ENCODE results near the gene BCL6. TPM values are rescaled to one million over a fixed set of nuclear protein-coding genes. Genes with fewer than 3 reads are reported as not detected.

The BCL6 gene
- total and polyA plus RNA-seq, 10 of the 15 experiments (the other 5 are each of a cell fraction or from before 2014, with no cell fraction given) = 0.04 to 0.85 (median 0.15) TPM

DNA sequence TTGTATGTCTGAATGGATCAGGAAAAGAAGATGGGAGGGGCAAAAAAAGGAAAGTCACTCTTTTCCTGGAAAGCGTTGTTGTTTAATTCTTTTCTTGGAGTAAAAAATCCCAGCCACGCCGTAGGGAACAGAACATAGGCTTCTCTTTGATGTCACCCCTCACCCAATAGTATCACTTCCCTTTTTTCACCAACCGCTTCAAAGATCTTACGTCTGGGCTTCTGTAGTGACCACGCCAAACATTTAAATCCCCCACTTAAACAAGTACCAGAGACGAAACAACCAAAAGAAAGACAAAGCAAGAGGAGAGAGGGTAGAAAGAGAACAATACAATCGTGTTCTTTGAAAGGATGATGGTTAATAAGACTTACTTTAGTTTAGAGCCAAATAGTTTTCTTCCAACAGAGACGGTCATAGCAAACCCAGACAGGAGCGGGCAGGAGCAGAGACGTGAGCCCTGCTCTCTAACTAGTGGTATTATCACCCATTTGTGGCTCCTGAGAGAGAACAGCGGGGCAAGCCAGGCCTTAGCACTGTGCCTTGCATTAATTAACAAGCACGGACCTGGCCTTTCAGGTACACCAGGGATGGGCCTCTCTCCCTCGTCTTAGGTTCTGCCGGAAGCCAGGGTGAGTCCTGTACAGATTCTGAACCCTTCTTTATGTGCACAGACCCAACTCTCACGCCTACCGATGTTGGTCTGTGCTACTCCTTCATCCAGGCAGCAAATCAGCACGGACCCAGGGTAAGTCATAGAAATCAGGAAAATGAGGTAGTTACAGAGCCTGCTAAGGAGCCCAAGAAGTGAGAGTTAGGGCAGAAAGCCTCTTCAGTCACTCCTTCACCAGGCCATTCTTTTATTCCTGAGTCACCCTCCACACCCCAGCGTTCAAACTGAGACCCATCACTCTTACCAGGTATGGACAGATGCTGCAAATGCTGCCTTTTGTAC lies 28.2 kb upstream of the BCL6 start (continued):
- no peak for TF ChIP-seq NFXL1 (IDR thresholded peaks at IDR 0.05; ENCODE audit: borderline replicate concordance)
- no peak for TF ChIP-seq POLR2A (IDR thresholded peaks at IDR 0.05; ENCODE audit: low read depth, low read length)
- TF ChIP-seq, protein P1, sequence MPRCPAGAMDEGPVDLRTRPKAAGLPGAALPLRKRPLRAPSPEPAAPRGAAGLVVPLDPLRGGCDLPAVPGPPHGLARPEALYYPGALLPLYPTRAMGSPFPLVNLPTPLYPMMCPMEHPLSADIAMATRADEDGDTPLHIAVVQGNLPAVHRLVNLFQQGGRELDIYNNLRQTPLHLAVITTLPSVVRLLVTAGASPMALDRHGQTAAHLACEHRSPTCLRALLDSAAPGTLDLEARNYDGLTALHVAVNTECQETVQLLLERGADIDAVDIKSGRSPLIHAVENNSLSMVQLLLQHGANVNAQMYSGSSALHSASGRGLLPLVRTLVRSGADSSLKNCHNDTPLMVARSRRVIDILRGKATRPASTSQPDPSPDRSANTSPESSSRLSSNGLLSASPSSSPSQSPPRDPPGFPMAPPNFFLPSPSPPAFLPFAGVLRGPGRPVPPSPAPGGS (IDR thresholded peaks at IDR 0.05; ENCODE audit: borderline replicate concordance, insufficient read depth, low read depth, low read length, poor library complexity, severe bottlenecking) = peak; percentile 23
- TF ChIP-seq PML (IDR thresholded peaks at IDR 0.05; ENCODE audit: low read length) = no peak
- peak; percentile 75 for TF ChIP-seq TCF12 (IDR thresholded peaks at IDR 0.05; ENCODE audit: low read depth, low read length)
- TF ChIP-seq, protein P2, sequence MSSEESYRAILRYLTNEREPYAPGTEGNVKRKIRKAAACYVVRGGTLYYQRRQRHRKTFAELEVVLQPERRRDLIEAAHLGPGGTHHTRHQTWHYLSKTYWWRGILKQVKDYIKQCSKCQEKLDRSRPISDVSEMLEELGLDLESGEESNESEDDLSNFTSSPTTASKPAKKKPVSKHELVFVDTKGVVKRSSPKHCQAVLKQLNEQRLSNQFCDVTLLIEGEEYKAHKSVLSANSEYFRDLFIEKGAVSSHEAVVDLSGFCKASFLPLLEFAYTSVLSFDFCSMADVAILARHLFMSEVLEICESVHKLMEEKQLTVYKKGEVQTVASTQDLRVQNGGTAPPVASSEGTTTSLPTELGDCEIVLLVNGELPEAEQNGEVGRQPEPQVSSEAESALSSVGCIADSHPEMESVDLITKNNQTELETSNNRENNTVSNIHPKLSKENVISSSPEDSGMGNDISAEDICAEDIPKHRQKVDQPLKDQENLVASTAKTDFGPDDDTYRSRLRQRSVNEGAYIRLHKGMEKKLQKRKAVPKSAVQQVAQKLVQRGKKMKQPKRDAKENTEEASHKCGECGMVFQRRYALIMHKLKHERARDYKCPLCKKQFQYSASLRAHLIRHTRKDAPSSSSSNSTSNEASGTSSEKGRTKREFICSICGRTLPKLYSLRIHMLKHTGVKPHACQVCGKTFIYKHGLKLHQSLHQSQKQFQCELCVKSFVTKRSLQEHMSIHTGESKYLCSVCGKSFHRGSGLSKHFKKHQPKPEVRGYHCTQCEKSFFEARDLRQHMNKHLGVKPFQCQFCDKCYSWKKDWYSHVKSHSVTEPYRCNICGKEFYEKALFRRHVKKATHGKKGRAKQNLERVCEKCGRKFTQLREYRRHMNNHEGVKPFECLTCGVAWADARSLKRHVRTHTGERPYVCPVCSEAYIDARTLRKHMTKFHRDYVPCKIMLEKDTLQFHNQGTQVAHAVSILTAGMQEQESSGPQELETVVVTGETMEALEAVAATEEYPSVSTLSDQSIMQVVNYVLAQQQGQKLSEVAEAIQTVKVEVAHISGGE (CRISPR knock-in tag; IDR thresholded peaks at IDR 0.05) = no peak
- peak; percentile 86 for TF ChIP-seq PAX5 (IDR thresholded peaks at IDR 0.05; ENCODE audit: borderline replicate concordance, low read depth, low read length)
- TF ChIP-seq, protein P3, sequence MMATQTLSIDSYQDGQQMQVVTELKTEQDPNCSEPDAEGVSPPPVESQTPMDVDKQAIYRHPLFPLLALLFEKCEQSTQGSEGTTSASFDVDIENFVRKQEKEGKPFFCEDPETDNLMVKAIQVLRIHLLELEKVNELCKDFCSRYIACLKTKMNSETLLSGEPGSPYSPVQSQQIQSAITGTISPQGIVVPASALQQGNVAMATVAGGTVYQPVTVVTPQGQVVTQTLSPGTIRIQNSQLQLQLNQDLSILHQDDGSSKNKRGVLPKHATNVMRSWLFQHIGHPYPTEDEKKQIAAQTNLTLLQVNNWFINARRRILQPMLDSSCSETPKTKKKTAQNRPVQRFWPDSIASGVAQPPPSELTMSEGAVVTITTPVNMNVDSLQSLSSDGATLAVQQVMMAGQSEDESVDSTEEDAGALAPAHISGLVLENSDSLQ (IDR thresholded peaks at IDR 0.05) = no peak
- no peak for TF ChIP-seq PAX8 (IDR thresholded peaks at IDR 0.05)
- no peak for TF ChIP-seq FOXK2 (IDR thresholded peaks at IDR 0.05)
- TF ChIP-seq, protein P4, sequence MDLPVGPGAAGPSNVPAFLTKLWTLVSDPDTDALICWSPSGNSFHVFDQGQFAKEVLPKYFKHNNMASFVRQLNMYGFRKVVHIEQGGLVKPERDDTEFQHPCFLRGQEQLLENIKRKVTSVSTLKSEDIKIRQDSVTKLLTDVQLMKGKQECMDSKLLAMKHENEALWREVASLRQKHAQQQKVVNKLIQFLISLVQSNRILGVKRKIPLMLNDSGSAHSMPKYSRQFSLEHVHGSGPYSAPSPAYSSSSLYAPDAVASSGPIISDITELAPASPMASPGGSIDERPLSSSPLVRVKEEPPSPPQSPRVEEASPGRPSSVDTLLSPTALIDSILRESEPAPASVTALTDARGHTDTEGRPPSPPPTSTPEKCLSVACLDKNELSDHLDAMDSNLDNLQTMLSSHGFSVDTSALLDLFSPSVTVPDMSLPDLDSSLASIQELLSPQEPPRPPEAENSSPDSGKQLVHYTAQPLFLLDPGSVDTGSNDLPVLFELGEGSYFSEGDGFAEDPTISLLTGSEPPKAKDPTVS (IDR thresholded peaks at IDR 0.05; ENCODE audit: low read depth, low read length) = no peak
- TF ChIP-seq IRF4 (IDR thresholded peaks at IDR 0.05; ENCODE audit: low read depth, low read length) = peak; percentile 96
- TF ChIP-seq BHLHE40 (IDR thresholded peaks at IDR 0.05; ENCODE audit: borderline replicate concordance in 1 of 2, low read depth in 2 of 2, low read length in 1 of 2) = peak in 1 of 2 experiments; percentile 60; a peak in 1 of 4 replicates
- TF ChIP-seq, protein P5, sequence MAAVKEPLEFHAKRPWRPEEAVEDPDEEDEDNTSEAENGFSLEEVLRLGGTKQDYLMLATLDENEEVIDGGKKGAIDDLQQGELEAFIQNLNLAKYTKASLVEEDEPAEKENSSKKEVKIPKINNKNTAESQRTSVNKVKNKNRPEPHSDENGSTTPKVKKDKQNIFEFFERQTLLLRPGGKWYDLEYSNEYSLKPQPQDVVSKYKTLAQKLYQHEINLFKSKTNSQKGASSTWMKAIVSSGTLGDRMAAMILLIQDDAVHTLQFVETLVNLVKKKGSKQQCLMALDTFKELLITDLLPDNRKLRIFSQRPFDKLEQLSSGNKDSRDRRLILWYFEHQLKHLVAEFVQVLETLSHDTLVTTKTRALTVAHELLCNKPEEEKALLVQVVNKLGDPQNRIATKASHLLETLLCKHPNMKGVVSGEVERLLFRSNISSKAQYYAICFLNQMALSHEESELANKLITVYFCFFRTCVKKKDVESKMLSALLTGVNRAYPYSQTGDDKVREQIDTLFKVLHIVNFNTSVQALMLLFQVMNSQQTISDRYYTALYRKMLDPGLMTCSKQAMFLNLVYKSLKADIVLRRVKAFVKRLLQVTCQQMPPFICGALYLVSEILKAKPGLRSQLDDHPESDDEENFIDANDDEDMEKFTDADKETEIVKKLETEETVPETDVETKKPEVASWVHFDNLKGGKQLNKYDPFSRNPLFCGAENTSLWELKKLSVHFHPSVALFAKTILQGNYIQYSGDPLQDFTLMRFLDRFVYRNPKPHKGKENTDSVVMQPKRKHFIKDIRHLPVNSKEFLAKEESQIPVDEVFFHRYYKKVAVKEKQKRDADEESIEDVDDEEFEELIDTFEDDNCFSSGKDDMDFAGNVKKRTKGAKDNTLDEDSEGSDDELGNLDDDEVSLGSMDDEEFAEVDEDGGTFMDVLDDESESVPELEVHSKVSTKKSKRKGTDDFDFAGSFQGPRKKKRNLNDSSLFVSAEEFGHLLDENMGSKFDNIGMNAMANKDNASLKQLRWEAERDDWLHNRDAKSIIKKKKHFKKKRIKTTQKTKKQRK (IDR thresholded peaks at IDR 0.05; ENCODE audit: low read depth, low read length) = no peak
- peak; percentile 19; the same call in 1 of the 2 replicates for TF ChIP-seq TBL1XR1 (IDR thresholded peaks at IDR 0.05; ENCODE audit: low read depth, low read length)
- peak; percentile 98 for TF ChIP-seq EP300 (IDR thresholded peaks at IDR 0.05; ENCODE audit: borderline replicate concordance in 1 of 2, control insufficient read depth in 1 of 2, low read depth in 2 of 2, low read length in 2 of 2)
- TF ChIP-seq ZZZ3 (IDR thresholded peaks at IDR 0.05; ENCODE audit: control insufficient read depth, insufficient read length, low read depth) = no peak
- TF ChIP-seq ZNF622 (IDR thresholded peaks at IDR 0.05) = no peak
